Renal cortex interstitium (tissue), 11 donors: Measurements from ENCODE around the gene RAX2. TPM values are rescaled to one million over a fixed set of nuclear protein-coding genes. Genes with fewer than 3 reads are reported as not detected.

Source experiments
- DNase-seq, 11 donors: peaks; one replicate each; pipeline ENCODE4 v3.0.0-alpha.2; 2013; ENCODE audit warnings: low read depth in 9 of 11, low spot score in 4 of 11; ENCODE audit errors: extremely low read depth in 1 of 11
- polyA plus RNA-seq, 3 donors: library from polyadenylated mRNA; unstranded; fragments of 120-200 nt; gene quantifications; one replicate each; pipeline ENCODE4 v1.2.1, GENCODE V29; 2013; ENCODE audit not compliant: insufficient read length in 3 of 3

The RAX2 gene
- polyA plus RNA-seq, 3 donors: not detected

DNA sequence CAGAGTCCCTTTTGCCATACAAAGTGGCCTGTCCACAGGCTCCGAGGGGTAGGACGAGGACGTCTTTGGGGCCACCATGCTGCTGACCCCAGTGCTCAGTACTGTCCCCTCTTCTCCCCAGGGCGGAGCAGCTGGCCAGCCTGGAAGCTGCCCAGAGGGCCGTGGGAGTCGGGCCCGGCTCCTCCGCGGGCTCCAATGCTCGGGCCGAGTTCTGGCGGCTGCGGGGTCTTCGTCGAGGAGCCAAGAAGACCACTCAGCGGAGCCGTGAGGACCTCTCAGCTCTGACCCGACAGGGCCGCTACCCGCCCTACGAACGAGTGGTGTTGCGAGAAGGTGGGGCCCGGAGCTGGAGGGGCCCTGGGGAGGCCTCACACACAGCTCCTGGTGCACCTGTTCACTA is 31.6 kb downstream of the RAX2 start:
- DNase-seq: no peak

DNA sequence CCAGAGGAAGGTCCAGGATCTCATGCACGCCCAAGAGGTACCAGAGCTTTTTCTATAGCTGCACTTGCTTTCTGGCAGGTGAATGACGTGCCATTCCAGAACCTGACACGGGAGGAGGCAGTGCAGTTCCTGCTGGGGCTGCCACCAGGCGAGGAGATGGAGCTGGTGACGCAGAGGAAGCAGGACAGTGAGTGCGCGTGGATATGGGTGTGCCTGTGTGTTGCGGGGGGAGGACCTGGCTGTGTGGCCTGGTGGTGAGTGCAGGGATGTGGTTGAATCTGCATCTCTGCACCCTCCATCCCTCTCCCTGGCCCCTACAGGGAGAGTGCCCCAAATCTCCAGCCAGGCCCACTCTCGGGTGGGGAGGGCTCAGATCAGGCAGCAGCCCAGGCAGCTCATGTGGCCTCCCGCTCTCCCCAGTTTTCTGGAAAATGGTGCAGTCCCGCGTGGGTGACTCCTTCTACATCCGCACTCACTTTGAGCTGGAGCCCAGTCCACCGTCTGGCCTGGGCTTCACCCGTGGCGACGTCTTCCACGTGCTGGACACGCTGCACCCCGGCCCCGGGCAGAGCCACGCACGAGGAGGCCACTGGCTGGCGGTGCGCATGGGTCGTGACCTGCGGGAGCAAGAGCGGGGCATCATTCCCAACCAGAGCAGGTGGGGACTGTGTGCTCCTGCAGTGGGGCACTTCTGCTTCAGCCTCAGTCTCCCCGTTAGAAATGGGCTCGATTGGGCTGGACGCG is 33.4 kb downstream of the RAX2 start:
- DNase-seq: no peak

DNA sequence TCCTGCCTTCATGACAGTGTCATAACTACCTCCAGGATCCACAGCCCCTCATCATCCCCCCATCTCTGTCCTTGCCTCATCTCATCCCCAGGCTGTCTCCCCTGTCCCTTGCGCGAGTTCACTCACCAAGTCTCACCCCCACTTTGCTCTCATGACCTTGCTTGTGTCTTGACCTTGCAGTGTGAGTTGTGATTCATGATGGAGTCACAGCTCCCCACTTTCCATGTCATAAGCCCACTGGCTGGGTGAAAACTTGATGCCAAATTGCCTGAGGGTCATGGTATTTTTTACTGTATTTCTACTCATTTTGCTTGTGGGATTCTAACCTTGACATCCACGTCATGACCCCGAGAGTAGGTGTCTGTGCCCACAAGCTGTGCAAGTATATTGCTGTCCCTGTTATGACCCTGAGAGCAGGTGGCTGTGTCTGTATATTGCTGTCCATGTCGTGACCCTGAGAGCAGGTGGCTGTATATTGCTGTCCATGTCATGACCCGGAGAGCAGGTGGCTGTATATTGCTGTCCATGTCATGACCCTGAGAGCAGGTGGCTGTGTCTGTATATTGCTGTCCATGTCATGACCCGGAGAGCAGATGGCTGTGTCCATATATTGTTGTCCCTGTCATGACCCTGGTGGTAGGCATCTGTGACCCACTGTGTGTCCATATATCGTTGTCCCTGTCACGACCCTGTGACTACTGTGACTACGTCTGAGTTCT is 34.4 kb downstream of the RAX2 start:
- no peak for DNase-seq

DNA sequence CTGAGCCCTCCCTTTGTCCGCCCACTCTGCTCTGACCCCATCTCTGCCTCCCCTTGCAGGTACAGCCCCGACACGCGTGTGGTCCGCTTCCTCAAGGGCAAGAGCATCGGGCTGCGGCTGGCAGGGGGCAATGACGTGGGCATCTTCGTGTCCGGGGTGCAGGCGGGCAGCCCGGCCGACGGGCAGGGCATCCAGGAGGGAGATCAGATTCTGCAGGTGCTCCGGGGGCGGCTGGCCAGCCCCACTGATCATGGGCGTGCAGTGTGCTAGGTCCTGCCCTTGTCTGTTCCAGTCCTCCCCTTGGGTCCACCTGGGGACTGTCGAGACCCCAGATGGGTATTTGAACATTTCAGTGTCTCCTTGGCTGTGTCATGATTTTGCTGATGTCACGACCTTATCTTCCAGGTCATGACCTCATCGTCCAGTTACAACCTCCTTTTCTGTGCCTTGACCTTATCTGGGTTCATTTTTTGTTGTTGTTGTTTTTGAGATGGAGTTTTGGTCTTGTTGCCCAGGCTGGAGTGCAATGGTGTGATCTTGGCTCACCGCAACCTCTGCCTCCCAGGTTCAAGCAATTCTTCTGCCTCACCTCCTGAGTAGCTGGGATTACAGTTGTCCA is 35.8 kb downstream of the RAX2 start:
- no peak for DNase-seq

DNA sequence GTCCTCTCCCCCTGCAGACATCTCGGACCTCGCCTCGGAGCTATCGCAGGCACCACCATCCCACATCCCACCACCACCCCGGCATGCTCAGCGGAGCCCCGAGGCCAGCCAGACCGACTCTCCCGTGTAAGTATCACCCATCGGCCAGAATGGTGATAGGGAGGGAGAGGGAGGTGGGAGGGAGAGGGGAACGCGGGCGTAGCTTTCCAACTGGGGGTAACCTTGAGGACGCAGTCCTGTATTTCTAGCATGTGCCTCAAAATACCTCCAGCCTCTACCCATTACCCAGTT is 37.8 kb downstream of the RAX2 start:
- DNase-seq: no peak

DNA sequence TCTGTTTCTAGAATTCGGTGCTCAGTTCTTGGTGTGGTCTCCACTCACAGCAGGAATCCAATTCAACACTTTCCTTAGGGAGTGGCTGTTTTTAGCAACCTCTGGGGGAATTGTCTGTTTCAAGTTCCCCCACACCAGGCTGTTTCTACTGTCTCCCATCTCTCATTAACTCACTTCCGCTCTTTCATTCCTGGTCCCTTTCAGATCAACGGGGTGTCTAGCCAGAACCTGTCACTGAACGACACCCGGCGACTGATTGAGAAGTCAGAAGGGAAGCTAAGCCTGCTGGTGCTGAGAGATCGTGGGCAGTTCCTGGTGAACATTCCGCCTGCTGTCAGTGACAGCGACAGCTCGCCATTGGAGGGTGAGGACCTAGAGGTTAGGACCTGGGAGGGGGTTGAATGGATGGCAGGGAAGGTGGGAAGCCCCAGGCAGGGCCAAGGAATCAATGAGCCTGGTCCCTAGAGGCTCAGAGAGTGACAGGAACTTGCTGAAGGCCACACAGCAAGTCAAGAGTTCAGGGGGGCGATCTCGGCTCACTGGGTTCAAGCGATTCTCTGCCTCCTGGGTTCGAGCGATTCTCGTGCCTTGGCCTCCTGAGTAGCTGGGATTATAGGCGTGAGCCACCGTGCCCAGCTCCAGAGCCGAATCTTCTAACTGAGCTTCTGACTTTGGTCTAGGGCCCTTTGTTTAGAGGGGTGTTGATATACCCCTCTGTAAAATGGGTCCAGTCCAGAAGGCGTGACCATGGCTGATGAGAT is 38.3 kb downstream of the RAX2 start:
- DNase-seq: no peak

DNA sequence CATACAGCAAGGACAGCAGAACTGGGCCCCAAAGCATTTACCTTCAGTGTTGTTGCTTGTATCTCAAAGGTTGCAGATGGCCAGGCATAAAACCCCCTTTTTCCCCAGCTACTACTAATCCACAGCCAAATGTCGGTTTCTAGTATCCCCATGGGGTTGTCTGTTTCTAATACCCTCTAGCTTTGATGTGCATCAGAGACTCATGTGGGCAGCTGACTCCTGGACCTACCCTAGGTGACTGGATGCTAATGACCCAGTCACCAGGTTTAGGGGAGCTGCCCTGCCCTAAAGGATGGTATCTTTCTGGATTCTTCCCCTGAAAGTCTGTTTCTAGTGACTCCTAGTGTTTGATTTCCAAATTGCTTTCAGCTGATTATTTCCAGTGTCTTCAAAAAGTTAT is 39.9 kb downstream of the RAX2 start:
- DNase-seq: no peak

DNA sequence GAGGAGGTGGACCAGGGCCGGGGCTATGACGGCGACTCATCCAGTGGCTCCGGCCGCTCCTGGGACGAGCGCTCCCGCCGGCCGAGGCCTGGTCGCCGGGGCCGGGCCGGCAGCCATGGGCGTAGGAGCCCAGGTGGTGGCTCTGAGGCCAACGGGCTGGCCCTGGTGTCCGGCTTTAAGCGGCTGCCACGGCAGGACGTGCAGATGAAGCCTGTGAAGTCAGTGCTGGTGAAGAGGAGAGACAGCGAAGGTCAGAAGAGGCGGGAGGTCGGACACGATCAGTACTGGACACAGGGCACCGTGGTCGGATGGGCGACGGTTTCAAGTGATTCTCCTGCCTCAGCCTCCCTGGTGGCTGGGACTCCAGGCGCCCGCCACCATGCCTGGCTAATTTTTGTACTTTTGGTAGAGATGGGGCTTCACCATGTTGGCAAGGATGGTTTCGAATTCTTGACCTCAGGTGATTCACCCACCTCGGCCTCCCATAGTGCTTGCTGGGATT is 41.5 kb downstream of the RAX2 start:
- DNase-seq: no peak

DNA sequence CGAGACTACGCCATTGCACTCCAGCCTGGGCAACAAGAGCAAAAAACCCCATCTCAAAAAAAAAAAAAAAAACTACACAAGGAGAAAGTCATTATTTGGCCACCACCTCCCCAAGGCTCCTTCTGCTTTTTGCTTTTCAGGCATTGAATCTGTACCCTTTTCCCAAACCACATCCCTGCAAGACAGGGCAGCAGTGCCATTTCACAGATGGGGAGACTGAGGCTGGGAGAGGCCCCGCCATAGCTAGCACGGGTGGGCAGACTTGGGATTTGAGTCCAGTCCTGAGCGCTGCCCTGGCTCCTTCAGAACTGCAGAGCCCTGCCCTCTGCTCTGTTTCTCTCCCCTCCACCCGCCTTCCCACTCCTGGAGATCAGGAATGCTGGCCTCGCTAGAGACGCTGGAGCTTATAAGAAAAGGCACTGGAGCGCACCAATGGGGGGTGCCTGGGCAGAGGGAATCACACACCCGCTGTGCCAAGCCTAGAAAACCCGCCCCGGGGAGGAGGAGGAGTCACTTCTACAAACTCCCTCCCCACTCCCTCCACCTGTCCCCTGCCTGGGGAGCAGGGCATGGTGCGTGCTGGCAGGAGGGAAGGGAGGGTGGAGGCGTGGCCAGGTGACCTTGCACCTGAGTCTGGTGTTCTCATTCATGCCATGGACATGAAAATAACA is 46.3 kb downstream of the RAX2 start:
- DNase-seq: peak in 6 of 11 donors; percentile 15 to 75 (median 56)

DNA sequence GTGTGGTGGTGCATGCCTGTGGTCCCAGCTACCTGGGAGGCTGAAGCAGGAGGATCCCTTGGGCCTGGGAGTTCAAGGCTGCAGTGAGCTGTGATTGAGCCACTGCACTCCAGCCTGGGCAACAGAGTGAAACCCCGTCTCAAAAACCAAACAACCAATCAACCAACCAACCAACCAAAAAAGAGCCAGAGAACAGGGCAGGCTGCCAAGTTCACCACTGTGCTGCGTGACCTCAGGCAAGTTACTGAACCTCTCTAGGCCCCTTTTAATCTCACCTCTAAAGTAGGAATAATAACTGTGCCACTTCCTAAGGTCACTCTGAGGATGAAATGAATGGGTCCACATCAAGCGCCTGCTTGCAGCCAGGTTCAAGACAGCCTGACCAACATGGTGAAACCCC is 46.9 kb downstream of the RAX2 start:
- no peak for DNase-seq

DNA sequence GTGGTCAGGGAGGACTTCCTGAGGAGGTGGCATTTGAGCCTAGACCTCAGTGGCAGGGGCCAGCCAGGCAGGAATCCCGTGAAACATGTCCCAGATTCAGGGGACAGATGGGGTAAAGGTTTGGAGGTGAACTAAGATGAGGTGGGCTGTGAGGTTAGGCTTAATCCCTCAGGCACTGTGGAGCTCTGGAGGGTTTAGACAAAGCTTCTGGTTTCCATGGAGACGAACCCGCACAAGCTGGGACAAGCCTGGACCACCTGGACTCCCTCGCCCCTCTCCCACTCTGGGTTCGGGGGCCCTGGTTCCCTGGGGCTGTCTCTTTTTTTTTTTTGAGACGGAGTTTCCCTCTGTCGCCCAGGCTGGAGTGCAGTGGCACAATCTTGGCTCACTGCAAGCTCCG is 48.1 kb downstream of the RAX2 start:
- DNase-seq: no peak

DNA sequence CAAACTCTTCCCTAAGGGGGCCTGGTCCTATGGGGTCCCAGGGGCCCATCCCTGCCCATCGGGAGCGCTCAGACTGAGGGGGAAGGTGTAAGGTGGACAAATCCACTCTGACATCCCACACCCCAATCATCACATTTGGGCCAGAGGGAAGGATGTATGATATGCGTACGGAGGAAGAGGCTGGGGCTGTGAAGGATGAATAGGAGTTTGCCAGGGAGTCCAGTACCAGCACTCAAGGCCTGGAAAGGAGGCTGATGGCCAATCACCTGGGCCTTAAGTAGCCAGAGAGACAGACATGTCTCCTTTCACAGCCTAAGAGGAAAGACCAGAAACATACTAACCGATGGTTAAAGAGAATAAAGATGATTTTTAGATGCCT is 48.9 kb downstream of the RAX2 start:
- no peak for DNase-seq

DNA sequence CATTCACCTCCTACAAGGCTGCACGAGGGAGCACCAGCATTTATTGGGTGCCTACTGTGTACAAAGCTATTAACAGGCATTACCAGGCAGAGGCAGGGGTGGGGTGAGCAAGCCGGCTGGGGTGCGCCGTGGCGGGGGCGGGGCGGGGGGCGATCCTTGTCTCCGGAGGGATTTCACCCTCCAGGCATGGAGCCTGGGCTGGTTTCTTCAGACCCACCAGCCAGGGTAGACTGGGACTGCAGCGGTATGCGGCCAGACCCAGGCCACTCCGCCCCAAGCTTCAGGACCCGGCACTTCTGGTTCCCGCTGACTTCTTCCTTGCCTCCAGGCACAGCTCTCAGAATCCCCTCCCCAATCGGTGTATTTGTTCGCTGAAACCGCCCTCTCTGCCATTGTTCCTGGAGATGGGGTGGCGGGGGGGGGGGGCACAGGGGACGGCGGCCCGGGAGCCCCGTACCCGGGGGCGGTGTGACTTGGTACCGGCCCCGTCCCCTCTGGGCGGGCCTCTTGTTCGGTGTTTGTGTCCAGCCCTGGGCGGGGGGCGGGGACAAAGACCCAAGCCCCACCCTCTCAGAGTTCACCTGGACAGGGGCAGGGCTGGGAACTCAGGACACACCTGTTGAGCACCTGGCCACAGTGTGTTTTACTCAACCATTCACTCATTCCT is 49.5 kb downstream of the RAX2 start:
- no peak for DNase-seq

DNA sequence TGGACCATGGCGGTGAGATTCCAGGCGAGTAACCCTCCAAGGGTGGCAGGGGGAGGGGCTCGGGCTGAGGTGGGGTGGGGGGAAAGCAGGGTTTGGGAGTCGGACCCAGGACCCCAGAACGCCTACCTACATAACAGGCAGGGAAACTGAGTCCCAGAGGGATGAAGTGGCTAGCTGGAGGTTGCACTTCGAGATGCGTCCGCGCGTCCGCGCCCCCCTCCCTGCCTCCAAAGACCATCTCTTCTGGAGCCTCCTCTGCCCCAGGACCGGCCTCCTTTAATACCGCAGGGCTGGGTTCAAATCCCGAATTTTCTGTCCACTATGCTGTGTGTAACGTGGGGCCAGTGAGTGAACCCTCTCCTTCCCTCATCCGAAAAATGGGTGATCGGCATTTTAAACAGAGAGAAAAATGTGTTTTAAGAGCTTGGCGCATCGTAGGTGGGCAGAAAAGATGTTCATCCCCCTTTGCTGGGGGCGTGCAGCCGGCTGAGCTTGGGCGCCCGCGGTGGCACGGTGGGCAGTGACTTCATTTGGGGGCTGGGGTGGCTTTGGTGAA is 50.1 kb downstream of the RAX2 start:
- no peak for DNase-seq

DNA sequence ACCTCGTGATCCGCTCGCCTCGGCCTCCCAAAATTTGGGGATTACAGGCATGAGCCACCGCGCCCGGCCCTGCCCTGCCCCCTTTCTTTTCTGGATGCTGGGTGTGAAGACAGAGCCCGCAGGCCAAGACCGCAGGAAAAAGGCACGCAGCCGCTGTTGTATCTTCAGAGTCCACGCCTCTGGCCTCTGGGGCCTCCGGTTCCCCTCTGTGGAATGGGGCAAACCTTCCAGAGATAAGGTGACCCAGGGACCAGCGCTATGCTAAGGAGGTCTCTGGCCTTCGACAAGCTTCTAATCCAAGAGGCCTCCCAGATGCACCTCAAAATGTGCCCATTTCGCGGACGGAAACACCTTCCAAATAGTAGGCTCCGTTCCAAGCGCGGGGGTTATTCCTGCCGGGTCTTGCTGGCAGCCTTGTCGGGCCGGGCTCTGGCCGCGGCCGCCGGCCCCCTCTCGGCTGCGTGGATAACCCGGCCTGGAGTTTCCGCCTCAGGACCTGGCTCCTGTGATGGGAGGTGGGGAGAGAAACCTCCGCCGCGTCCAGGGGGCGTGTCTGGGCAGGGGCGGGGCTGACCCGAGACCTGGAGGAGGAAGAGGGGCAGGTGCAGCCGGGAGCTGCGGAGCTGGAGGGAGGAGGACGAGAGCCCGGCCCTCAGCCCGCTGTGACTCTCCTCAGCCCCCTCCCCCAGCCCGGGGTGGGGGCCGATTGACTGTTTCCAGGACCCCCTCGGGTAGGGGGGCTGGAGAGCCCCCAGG is 50.7 kb downstream of the RAX2 start:
- peak in 8 of 11 donors; percentile 66 to 87 (median 78) for DNase-seq

DNA sequence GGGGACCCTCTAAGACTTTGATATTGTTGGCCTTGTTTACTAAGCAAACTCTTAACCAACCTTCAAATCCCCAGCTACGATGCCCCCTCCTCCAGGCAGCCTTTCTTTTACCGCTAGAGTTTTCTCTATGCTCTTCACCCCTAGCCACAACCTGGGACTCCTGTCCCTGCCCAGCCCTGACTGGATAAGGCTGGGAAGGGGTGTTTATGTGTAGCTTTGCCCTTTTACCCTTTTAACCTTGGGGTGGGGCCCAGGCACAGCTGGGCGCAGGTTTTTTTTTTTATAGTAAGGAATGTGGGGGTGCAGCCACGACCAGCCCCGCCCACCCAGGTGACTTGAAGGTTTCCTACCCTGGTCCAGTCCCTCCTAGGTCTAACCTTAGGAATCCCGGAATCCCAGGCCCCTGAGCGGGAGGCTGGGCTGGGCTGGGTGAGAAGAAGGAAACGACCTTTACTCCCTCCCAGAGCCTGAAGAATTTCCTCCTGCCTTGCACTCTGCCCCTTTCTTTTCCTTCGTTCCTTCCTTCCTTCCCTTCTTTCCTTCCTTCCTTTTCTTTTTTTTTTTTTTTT is 51.6 kb downstream of the RAX2 start:
- no peak for DNase-seq

DNA sequence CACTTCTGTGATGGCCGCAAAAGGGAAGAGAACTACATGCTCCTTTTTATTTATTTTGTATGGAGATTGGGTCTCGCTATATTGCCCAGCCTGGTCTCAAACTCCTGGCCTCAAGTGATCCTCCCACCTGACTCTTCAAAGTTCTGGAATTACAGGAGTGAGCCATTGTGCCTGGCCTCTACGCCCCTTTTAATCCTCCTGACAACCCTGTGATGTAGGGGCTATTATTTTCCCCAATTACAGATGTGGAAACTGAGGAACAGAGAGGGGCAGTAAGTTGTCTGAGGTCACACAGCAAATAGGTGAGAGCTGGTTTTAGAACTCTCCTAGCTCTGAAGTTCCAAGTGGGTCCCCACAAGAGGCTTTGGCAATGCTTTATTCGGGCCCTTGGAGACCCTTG is 52.2 kb downstream of the RAX2 start:
- no peak for DNase-seq
